ENCODE results near the gene FAM221B.

The FAM221B gene

GRCh38 chr9:35867538-35867937, 39.0 kb upstream of the FAM221B start:
- Histone ChIP-seq H4K20me1 (ENCODE audit: insufficient read depth, low read length) (no peaks in the 10 kb centered on the region), H3K36me3 (ENCODE audit: insufficient read depth, low read length) (no peaks in the 10 kb centered on the region), H3K4me1 (ENCODE audit: insufficient read depth, low read length) (no peaks in the 10 kb centered on the region), H3K9ac (ENCODE audit: low read depth, low read length) (no peak overlapping the region), H2AFZ (ENCODE audit: low read depth, low read length) (no peak overlapping the region), H3K4me2 (ENCODE audit: insufficient read depth, low read length) (no peak overlapping the region), H3K27ac (ENCODE audit: low read length) (no peak overlapping the region), H3K27me3 (ENCODE audit: insufficient read depth, low read length, poor library complexity) (no peaks in the 10 kb centered on the region), H3K9me3 (ENCODE audit: insufficient read depth, low read length, severe bottlenecking) (no peaks in the 10 kb centered on the region), H3K79me2 (ENCODE audit: insufficient read depth, low read length) (no peaks in the 10 kb centered on the region), H3K4me3 (ENCODE audit: low read depth in 1 of 2, low read length in 2 of 2) (no peak overlapping the region)
- DNase-seq (no peak), ATAC-seq (ENCODE audit: insufficient read depth, low read depth) (no peak)
- TF ChIP-seq EZH2 (IDR thresholded peaks at IDR 0.05; ENCODE audit: borderline replicate concordance, low read depth, low read length, severe bottlenecking) (no peak), CTCF (IDR thresholded peaks at IDR 0.05; ENCODE audit: borderline replicate concordance, extremely low read depth, low read length, poor library complexity, severe bottlenecking) (no peak)

GRCh38 chr9:35864695-35865255, 36.2 kb upstream of the FAM221B start:
- no peaks in the 10 kb centered on the region for H3K4me1 ChIP-seq (ENCODE audit: insufficient read depth, low read length)
- TF ChIP-seq EZH2 (IDR thresholded peaks at IDR 0.05; ENCODE audit: borderline replicate concordance, low read depth, low read length, severe bottlenecking) = no peak
- no peak for TF ChIP-seq CTCF (IDR thresholded peaks at IDR 0.05; ENCODE audit: borderline replicate concordance, extremely low read depth, low read length, poor library complexity, severe bottlenecking)

GRCh38 chr9:35863583-35863982, 35.1 kb upstream of the FAM221B start:
- H3K27ac ChIP-seq (ENCODE audit: low read length) = no peak overlapping the region
- no peaks in the 10 kb centered on the region for H3K36me3 ChIP-seq (ENCODE audit: insufficient read depth, low read length)
- no peaks in the 10 kb centered on the region for H3K9me3 ChIP-seq (ENCODE audit: insufficient read depth, low read length, severe bottlenecking)
- H3K4me3 ChIP-seq (ENCODE audit: low read depth in 1 of 2, low read length in 2 of 2) = no peak overlapping the region
- ATAC-seq (ENCODE audit: insufficient read depth, low read depth) = no peak
- H3K79me2 ChIP-seq (ENCODE audit: insufficient read depth, low read length) = no peaks in the 10 kb centered on the region
- no peak overlapping the region for H2AFZ ChIP-seq (ENCODE audit: low read depth, low read length)
- no peak for DNase-seq
- no peak for TF ChIP-seq EZH2 (IDR thresholded peaks at IDR 0.05; ENCODE audit: borderline replicate concordance, low read depth, low read length, severe bottlenecking)
- no peak for TF ChIP-seq CTCF (IDR thresholded peaks at IDR 0.05; ENCODE audit: borderline replicate concordance, extremely low read depth, low read length, poor library complexity, severe bottlenecking)
- no peak overlapping the region for H3K9ac ChIP-seq (ENCODE audit: low read depth, low read length)
- no peaks in the 10 kb centered on the region for H3K4me1 ChIP-seq (ENCODE audit: insufficient read depth, low read length)
- no peak overlapping the region for H3K4me2 ChIP-seq (ENCODE audit: insufficient read depth, low read length)
- H3K27me3 ChIP-seq (ENCODE audit: insufficient read depth, low read length, poor library complexity) = no peaks in the 10 kb centered on the region
- no peaks in the 10 kb centered on the region for H4K20me1 ChIP-seq (ENCODE audit: insufficient read depth, low read length)

More at GRCh38 chr9:35864695-35865255, 36.2 kb upstream of the FAM221B start:
- Histone ChIP-seq H3K9ac (ENCODE audit: low read depth, low read length) (no peak overlapping the region), H3K27me3 (ENCODE audit: insufficient read depth, low read length, poor library complexity) (no peaks in the 10 kb centered on the region), H4K20me1 (ENCODE audit: insufficient read depth, low read length) (no peaks in the 10 kb centered on the region), H2AFZ (ENCODE audit: low read depth, low read length) (no peak overlapping the region), H3K4me2 (ENCODE audit: insufficient read depth, low read length) (no peak overlapping the region), H3K79me2 (ENCODE audit: insufficient read depth, low read length) (no peaks in the 10 kb centered on the region), H3K27ac (ENCODE audit: low read length) (no peak overlapping the region), H3K4me3 (ENCODE audit: low read depth in 1 of 2, low read length in 2 of 2) (no peak overlapping the region), H3K36me3 (ENCODE audit: insufficient read depth, low read length) (no peaks in the 10 kb centered on the region), H3K9me3 (ENCODE audit: insufficient read depth, low read length, severe bottlenecking) (no peaks in the 10 kb centered on the region)
- no peak for ATAC-seq (ENCODE audit: insufficient read depth, low read depth)
- DNase-seq = no peak
